Smooth muscle cell (in vitro differentiated cells): ENCODE data around the gene IL4. TPM values are rescaled to one million over a fixed set of nuclear protein-coding genes. Genes with fewer than 3 reads are reported as not detected.

Experiments used
- DNase-seq: peaks from one replicate; lab custom pipeline; 2025; ENCODE audit not compliant: unreplicated experiment; lab: John Stamatoyannopoulos, UW
- H2AFZ ChIP-seq: fragments of 200-600 bp; sonication (generic); 2 replicates; pipeline ENCODE4 v1.6.0; 2016; ENCODE audit warnings: antibody characterized with exemption, low read depth, mild to moderate bottlenecking
- H3F3A ChIP-seq: fragments of 200-600 bp; sonication (generic); 2 replicates; pipeline ENCODE4 v1.6.0; 2017; ENCODE audit warnings: antibody characterized with exemption, low read depth
- H3K27ac ChIP-seq: fragments of 200-600 bp; sonication (generic); 2 replicates; pipeline ENCODE4 v1.5.1; 2016; ENCODE audit warnings: low read depth, mild to moderate bottlenecking
- H3K27me3 ChIP-seq: fragments of 200-600 bp; sonication (generic); 2 replicates; pipeline ENCODE4 v1.6.1; 2016; ENCODE audit warnings: low read depth, mild to moderate bottlenecking
- H3K36me3 ChIP-seq: fragments of 200-600 bp; sonication (generic); 2 replicates; pipeline ENCODE4 v1.5.1; 2016; ENCODE audit warnings: low read depth
- H3K4me1 ChIP-seq: fragments of 200-600 bp; sonication (generic); 2 replicates; pipeline ENCODE4 v1.5.1; 2016; ENCODE audit warnings: low read depth
- H3K4me2 ChIP-seq: fragments of 200-600 bp; sonication (generic); 2 replicates; pipeline ENCODE4 v1.6.0; 2016; ENCODE audit warnings: mild to moderate bottlenecking
- H3K4me3 ChIP-seq: fragments of 200-600 bp; sonication (generic); 2 replicates; pipeline ENCODE4 v1.5.1; 2016; ENCODE audit warnings: mild to moderate bottlenecking
- H3K79me2 ChIP-seq: fragments of 200-600 bp; sonication (generic); 2 replicates; pipeline ENCODE4 v1.6.0; 2016; ENCODE audit warnings: low read depth, mild to moderate bottlenecking
- H3K9ac ChIP-seq: fragments of 200-600 bp; sonication (generic); 2 replicates; pipeline ENCODE4 v1.6.0; 2016; ENCODE audit warnings: low read depth
- H3K9me3 ChIP-seq: fragments of 200-600 bp; sonication (generic); replicated peaks from 2 replicates; pipeline ENCODE4 v1.5.1; 2016; ENCODE audit warnings: low read depth
- H4K20me1 ChIP-seq: fragments of 200-600 bp; sonication (generic); 2 replicates; pipeline ENCODE4 v1.6.0; 2016; ENCODE audit warnings: low read depth
- WGBS: methylation state at CpG from one replicate; pipeline ENCODE4 v1.1.7; 2016; ENCODE audit warnings: low lambda C conversion rate; 5-methylcytosine and 5-hydroxymethylcytosine counted together
- polyA plus RNA-seq: library from polyadenylated mRNA; unstranded; fragments of >200 nt; fragmentation: Nextera tagmentation; extraction: Ambion mirVana; gene quantifications from 2 replicates; pipeline ENCODE4 v1.2.1, GENCODE V29; 2016
- total RNA-seq: library from RNA; depleted of rRNA; stranded (reverse); fragments of >200 nt; gene quantifications from 2 replicates; pipeline ENCODE4 v1.2.3, GENCODE V29; 2014
- TF ChIP-seq, protein P1 (sequence below): fragments of 200-600 bp; sonication (generic); IDR thresholded peaks from 2 replicates; pipeline ENCODE4 v1.5.1; 2017; ENCODE audit warnings: borderline replicate concordance, mild to moderate bottlenecking, antibody characterized with exemption; ENCODE audit not compliant: insufficient read depth, poor library complexity, severe bottlenecking

IL4 gene
- total and polyA plus RNA-seq, 2 experiments from 2014 or later: not detected

DNA sequence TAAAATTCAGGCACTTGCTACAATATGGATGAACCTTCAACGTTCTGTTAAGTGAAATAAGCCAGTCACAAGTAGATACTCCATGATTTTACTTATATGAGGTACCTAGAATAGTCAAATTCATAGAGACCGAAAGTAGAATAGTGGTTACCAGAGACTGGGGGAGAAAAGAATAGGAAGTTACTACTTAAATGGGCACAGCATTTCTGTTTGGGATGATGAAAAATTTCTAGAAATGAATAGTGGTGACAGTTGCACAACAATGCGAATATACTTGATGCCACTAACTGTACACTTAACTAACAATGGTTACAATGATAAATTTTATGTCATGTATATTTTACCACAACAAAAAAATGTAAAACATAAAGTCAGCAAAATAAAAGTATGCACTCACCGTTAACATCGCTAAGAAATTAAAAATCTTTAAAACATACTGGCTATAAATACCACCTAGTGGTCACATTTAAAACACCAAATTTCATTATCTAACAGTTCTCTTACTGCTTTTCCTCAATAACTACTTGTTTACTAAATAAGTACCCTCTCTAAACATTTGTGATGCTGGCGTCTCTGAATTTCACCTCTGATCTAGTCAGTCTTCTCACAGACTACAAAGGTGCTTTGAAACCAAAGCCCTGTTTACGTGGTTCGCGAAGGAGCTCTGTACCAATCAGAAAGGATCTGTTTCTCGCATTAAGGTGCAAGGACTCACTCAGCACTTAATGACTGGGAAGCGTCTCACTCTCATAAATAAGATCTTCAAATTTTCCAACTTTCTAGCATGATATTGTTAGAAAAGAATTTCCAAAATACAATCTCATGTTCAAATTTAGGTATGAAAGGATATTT lies 40.9 kb downstream of the IL4 start:
- Histone ChIP-seq H3K27me3 (no peaks in the 10 kb centered on the region), H3K9me3 (no peaks in the 10 kb centered on the region), H3K27ac (no peak overlapping the region), H3K36me3 (no peaks in the 10 kb centered on the region), H3K79me2 (no peaks in the 10 kb centered on the region), H3K9ac (no peak overlapping the region), H3K4me1 (no peaks in the 10 kb centered on the region), H4K20me1 (no peaks in the 10 kb centered on the region), H3K4me2 (no peak overlapping the region), H2AFZ (no peak overlapping the region), H3K4me3 (no peak overlapping the region), H3F3A (no peaks in the 10 kb centered on the region)
- WGBS: 84% methylated on average over 11 of the region's 11 CpGs
- TF ChIP-seq, protein P1, sequence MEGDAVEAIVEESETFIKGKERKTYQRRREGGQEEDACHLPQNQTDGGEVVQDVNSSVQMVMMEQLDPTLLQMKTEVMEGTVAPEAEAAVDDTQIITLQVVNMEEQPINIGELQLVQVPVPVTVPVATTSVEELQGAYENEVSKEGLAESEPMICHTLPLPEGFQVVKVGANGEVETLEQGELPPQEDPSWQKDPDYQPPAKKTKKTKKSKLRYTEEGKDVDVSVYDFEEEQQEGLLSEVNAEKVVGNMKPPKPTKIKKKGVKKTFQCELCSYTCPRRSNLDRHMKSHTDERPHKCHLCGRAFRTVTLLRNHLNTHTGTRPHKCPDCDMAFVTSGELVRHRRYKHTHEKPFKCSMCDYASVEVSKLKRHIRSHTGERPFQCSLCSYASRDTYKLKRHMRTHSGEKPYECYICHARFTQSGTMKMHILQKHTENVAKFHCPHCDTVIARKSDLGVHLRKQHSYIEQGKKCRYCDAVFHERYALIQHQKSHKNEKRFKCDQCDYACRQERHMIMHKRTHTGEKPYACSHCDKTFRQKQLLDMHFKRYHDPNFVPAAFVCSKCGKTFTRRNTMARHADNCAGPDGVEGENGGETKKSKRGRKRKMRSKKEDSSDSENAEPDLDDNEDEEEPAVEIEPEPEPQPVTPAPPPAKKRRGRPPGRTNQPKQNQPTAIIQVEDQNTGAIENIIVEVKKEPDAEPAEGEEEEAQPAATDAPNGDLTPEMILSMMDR: peak; percentile 48
- no peak for DNase-seq

DNA sequence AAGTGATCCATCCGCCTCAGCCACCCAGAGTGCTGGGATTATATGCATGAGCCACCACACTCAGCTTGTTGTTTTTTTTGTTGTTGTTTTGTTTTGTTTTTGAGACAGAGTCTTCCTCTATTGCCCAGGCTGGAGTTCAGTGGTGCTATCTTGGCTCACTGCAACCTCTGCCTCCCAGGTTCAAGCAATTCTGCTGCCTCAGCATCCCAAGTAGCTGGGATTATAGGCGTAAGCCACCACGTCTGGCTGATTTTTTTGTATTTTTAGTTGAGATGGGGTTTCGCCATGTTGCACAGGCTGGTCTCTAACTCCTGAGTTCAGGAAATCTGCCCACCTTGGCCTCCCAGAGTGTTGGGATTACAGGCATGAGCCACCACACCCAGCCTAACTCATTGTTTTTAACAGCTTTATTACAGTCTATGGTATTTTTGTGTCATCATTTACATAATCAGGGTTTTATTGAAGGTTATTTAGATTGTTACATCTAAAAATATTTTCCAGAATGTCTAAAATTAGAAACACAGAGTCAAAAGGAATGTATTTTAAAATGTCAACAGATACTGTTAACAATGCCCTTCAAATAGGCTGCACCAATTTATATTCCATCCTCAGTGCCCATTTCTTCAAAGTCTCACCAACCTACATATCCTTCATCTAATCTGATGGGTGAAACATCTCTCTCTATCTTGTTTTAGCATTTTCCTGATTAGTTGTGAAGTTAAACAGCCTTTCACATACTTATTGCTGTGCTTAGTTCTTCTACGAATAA lies 44.9 kb downstream of the IL4 start:
- Histone ChIP-seq H3K4me1 (no peaks in the 10 kb centered on the region), H2AFZ (no peak overlapping the region), H3K27ac (no peak overlapping the region), H3K9ac (no peak overlapping the region), H3K79me2 (no peaks in the 10 kb centered on the region), H3K4me2 (no peak overlapping the region), H3K9me3 (no peaks in the 10 kb centered on the region), H3F3A (no peaks in the 10 kb centered on the region), H3K4me3 (no peak overlapping the region), H3K27me3 (no peaks in the 10 kb centered on the region), H4K20me1 (no peaks in the 10 kb centered on the region), H3K36me3 (no peaks in the 10 kb centered on the region)
- DNase-seq: no peak
- 87% methylated on average over 5 of the region's 5 CpGs for WGBS
- TF ChIP-seq, protein P1: no peak

DNA sequence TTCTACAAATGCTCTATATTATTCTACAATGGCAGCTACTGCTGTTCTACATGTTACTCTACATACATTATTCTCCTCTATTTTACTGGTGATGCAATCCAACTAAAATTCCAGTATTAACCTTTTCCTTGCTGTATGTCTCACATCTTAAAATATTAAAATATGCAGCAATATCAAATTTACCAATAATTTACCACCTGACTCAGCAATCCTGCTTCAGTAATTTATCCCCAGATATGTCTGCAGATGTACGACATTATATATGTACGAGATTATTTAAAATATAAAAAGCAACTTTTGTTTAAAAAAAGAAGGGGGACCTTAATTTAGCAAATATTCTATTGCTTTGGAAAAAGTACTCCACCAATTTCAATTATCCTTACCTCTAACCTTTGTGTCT lies 52.0 kb downstream of the IL4 start:
- Histone ChIP-seq H3F3A (no peaks in the 10 kb centered on the region), H3K9me3 (no peaks in the 10 kb centered on the region), H3K9ac (no peak overlapping the region), H3K27ac (no peak overlapping the region), H3K4me3 (no peak overlapping the region), H3K36me3 (peaks cover 3% of the 10 kb centered on the region), H2AFZ (no peak overlapping the region), H3K27me3 (no peaks in the 10 kb centered on the region), H4K20me1 (peaks cover 5% of the 10 kb centered on the region), H3K79me2 (peaks cover 6% of the 10 kb centered on the region), H3K4me2 (no peak overlapping the region), H3K4me1 (no peaks in the 10 kb centered on the region)
- no peak for DNase-seq
- WGBS: 97% methylated on average over 2 of the region's 2 CpGs
- TF ChIP-seq, protein P1: no peak
